WTC11 (cell line): ENCODE measurements around the gene EXOC1L. TPM values are rescaled to one million over a fixed set of nuclear protein-coding genes. Genes with fewer than 3 reads are reported as not detected.

Source experiments
- ATAC-seq: fragments of 200-7000 bp; cut with Tn5 transposase; 2 replicates; pipeline ENCODE4 v1.10.0; 2021; ENCODE audit warnings: mild to moderate bottlenecking, moderate library complexity
- CTCF ChIA-PET: fragments of 300-600 bp; sonication (Branson Sonifier 250); formaldehyde crosslinking; loops from one replicate; lab custom pipeline; 2021; ENCODE audit warnings: antibody characterized with exemption; lab: Charles Lee
- POLR2A ChIA-PET: fragments of 350-600 bp; sonication (Branson Sonifier 250); formaldehyde crosslinking; loops from one replicate; lab custom pipeline; 2021; ENCODE audit warnings: antibody characterized with exemption; lab: Charles Lee
- DNase-seq: peaks from one replicate; pipeline ENCODE4 v3.0.0; 2021; ENCODE audit warnings: low spot score
- H3K27ac Mint-ChIP-seq: 2 replicates; pipeline ENCODE4 v1.8.0; 2021; ENCODE audit warnings: mixed read lengths
- H3K27me3 Mint-ChIP-seq: 2 replicates; pipeline ENCODE4 v1.8.0; 2021; ENCODE audit warnings: low read depth, mild to moderate bottlenecking, moderate library complexity, mixed read lengths
- H3K36me3 Mint-ChIP-seq: 2 replicates; pipeline ENCODE4 v1.8.0; 2021; ENCODE audit warnings: mixed read lengths
- H3K4me1 Mint-ChIP-seq: 2 replicates; pipeline ENCODE4 v1.8.0; 2022; ENCODE audit warnings: mixed read lengths
- H3K4me3 Mint-ChIP-seq: 2 replicates; pipeline ENCODE4 v1.8.0; 2021; ENCODE audit warnings: mild to moderate bottlenecking, moderate library complexity, mixed read lengths
- H3K9me3 Mint-ChIP-seq: 2 replicates; pipeline ENCODE4 v1.8.0; 2021; ENCODE audit warnings: mixed read lengths
- FOXK1 ChIP-seq: sonication (generic); formaldehyde crosslinking; IDR thresholded peaks from 2 replicates; pipeline ENCODE4 v1.8.0; 2022; ENCODE audit warnings: mild to moderate bottlenecking, moderate library complexity, missing genetic modification reagents
- GTF2I ChIP-seq: fragments of 250-450 bp; sonication (Bioruptor Pico); conservative IDR thresholded peaks from 2 replicates; pipeline ENCODE4 v1.4.0; 2021; ENCODE audit warnings: mild to moderate bottlenecking
- MXD4 ChIP-seq: fragments of 250-450 bp; sonication (Bioruptor Pico); IDR thresholded peaks from 2 replicates; pipeline ENCODE4 v1.8.0; 2021; ENCODE audit warnings: mild to moderate bottlenecking, moderate library complexity, borderline replicate concordance
- MYBL2 ChIP-seq: sonication (generic); formaldehyde crosslinking; IDR thresholded peaks from 2 replicates; pipeline ENCODE4 v1.8.1; 2023; ENCODE audit warnings: mild to moderate bottlenecking, moderate library complexity, missing genetic modification reagents
- NR3C1 ChIP-seq: sonication (generic); formaldehyde crosslinking; conservative IDR thresholded peaks from 2 replicates; pipeline ENCODE4 v1.8.1; 2023; ENCODE audit warnings: low read depth, mild to moderate bottlenecking, missing genetic modification reagents
- OVOL2 ChIP-seq: fragments of 250-450 bp; sonication (Bioruptor Pico); IDR thresholded peaks from 2 replicates; pipeline ENCODE4 v1.9.0; 2021; ENCODE audit warnings: mild to moderate bottlenecking, borderline replicate concordance
- RORB ChIP-seq: fragments of 250-450 bp; sonication (Bioruptor Pico); IDR thresholded peaks from 2 replicates; pipeline ENCODE4 v1.9.0; 2021; ENCODE audit warnings: mild to moderate bottlenecking
- TEAD4 ChIP-seq: sonication (generic); formaldehyde crosslinking; IDR thresholded peaks from 2 replicates; pipeline ENCODE4 v1.8.0; 2022; ENCODE audit warnings: mild to moderate bottlenecking, missing genetic modification reagents
- ZNF263 ChIP-seq: sonication (generic); formaldehyde crosslinking; IDR thresholded peaks from 2 replicates; pipeline ENCODE4 v1.8.1; 2022; ENCODE audit warnings: low read depth, mild to moderate bottlenecking, moderate library complexity, missing genetic modification reagents
- ZNF671 ChIP-seq: fragments of 250-450 bp; sonication (Bioruptor Pico); IDR thresholded peaks from 2 replicates; pipeline ENCODE4 v1.8.0; 2021; ENCODE audit warnings: mild to moderate bottlenecking
- total RNA-seq: library from RNA; stranded (reverse); gene quantifications from 3 replicates; pipeline ENCODE4 v1.2.3, GENCODE V29; 2021
- TF ChIP-seq, protein P1 (sequence below): sonication (generic); formaldehyde crosslinking; IDR thresholded peaks from 2 replicates; pipeline ENCODE4 v1.8.1; 2022; ENCODE audit warnings: low read depth, mild to moderate bottlenecking, moderate library complexity, missing genetic modification reagents, borderline replicate concordance
- TF ChIP-seq, protein P2 (sequence below): fragments of 250-450 bp; sonication (Bioruptor Pico); IDR thresholded peaks from 2 replicates; pipeline ENCODE4 v1.9.0; 2021; ENCODE audit warnings: mild to moderate bottlenecking
- TF ChIP-seq, protein P3 (sequence below): sonication (generic); formaldehyde crosslinking; IDR thresholded peaks from 2 replicates; pipeline ENCODE4 v1.8.1; 2023; ENCODE audit warnings: mild to moderate bottlenecking, moderate library complexity, missing genetic modification reagents
- TF ChIP-seq, protein P4 (sequence below): sonication (generic); formaldehyde crosslinking; IDR thresholded peaks from 2 replicates; pipeline ENCODE4 v1.8.0; 2023; ENCODE audit warnings: missing genetic modification reagents
- TF ChIP-seq, protein P5 (sequence below): sonication (generic); formaldehyde crosslinking; IDR thresholded peaks from 2 replicates; pipeline ENCODE4 v1.8.1; 2022; ENCODE audit warnings: mild to moderate bottlenecking, missing genetic modification reagents, moderate library complexity, borderline replicate concordance
- TF ChIP-seq, protein P6 (sequence below): fragments of 250-450 bp; sonication (Bioruptor Pico); IDR thresholded peaks from 2 replicates; pipeline ENCODE4 v1.9.0; 2021; ENCODE audit warnings: mild to moderate bottlenecking
- TF ChIP-seq, protein P7 (sequence below): sonication (generic); formaldehyde crosslinking; IDR thresholded peaks from 2 replicates; pipeline ENCODE4 v1.8.0; 2022; ENCODE audit warnings: mild to moderate bottlenecking, missing genetic modification reagents
- TF ChIP-seq, protein P8 (sequence below): fragments of 250-450 bp; sonication (Bioruptor Pico); IDR thresholded peaks from 2 replicates; pipeline ENCODE4 v1.9.0; 2021; ENCODE audit warnings: moderate library complexity, mild to moderate bottlenecking, inconsistent platforms, borderline replicate concordance

Gene EXOC1L
- total RNA-seq, 1 experiment from 2014 or later, result not detected

DNA sequence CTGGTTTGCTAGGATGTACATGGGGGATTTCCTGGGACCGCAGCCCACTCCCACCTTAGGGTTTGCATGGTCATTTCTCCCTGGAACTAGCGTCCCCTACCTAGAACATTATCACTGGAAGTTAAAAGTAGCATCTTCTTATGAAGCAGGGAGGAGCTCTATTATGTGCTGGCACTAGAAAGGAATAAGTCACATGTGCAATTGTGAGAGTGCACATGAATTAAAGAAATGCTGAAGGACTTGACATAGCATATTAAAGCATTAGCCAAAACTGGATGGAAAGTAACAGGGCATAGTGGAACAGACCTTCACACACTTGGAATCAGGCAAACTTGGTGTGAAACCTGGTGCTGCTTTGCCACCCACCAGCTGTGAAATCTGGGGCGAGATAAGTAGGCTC, 2.7 kb downstream of the EXOC1L start:
- no peak overlapping the region for H3K27ac Mint-ChIP-seq
- ATAC-seq (no peak), DNase-seq (no peak)
- no peaks in the 10 kb centered on the region for H3K36me3 Mint-ChIP-seq
- peaks cover 12% of the 10 kb centered on the region for H3K4me1 Mint-ChIP-seq
- no peaks in the 10 kb centered on the region for H3K9me3 Mint-ChIP-seq
- CTCF ChIA-PET, result interaction anchor here (0.5 to 1.2 kb wide), 2 partner anchors 43 to 402 kb away, joined by 3 read pairs; no protein-coding TSS in a partner anchor
- TF ChIP-seq FOXK1 (CRISPR knock-in tag) (no peak), MYBL2 (CRISPR knock-in tag) (no peak), ZNF671 (no peak), ZNF263 (no peak), NR3C1 (CRISPR knock-in tag) (no peak), GTF2I (no peak), MXD4 (CRISPR knock-in tag) (no peak), TEAD4 (CRISPR knock-in tag) (no peak), RORB (CRISPR knock-in tag) (no peak), OVOL2 (no peak)
- TF ChIP-seq, protein P1, sequence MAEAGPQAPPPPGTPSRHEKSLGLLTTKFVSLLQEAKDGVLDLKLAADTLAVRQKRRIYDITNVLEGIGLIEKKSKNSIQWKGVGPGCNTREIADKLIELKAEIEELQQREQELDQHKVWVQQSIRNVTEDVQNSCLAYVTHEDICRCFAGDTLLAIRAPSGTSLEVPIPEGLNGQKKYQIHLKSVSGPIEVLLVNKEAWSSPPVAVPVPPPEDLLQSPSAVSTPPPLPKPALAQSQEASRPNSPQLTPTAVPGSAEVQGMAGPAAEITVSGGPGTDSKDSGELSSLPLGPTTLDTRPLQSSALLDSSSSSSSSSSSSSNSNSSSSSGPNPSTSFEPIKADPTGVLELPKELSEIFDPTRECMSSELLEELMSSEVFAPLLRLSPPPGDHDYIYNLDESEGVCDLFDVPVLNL (CRISPR knock-in tag), result no peak
- TF ChIP-seq, protein P2, sequence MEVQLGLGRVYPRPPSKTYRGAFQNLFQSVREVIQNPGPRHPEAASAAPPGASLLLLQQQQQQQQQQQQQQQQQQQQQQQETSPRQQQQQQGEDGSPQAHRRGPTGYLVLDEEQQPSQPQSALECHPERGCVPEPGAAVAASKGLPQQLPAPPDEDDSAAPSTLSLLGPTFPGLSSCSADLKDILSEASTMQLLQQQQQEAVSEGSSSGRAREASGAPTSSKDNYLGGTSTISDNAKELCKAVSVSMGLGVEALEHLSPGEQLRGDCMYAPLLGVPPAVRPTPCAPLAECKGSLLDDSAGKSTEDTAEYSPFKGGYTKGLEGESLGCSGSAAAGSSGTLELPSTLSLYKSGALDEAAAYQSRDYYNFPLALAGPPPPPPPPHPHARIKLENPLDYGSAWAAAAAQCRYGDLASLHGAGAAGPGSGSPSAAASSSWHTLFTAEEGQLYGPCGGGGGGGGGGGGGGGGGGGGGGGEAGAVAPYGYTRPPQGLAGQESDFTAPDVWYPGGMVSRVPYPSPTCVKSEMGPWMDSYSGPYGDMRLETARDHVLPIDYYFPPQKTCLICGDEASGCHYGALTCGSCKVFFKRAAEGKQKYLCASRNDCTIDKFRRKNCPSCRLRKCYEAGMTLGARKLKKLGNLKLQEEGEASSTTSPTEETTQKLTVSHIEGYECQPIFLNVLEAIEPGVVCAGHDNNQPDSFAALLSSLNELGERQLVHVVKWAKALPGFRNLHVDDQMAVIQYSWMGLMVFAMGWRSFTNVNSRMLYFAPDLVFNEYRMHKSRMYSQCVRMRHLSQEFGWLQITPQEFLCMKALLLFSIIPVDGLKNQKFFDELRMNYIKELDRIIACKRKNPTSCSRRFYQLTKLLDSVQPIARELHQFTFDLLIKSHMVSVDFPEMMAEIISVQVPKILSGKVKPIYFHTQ, result no peak
- TF ChIP-seq, protein P3, sequence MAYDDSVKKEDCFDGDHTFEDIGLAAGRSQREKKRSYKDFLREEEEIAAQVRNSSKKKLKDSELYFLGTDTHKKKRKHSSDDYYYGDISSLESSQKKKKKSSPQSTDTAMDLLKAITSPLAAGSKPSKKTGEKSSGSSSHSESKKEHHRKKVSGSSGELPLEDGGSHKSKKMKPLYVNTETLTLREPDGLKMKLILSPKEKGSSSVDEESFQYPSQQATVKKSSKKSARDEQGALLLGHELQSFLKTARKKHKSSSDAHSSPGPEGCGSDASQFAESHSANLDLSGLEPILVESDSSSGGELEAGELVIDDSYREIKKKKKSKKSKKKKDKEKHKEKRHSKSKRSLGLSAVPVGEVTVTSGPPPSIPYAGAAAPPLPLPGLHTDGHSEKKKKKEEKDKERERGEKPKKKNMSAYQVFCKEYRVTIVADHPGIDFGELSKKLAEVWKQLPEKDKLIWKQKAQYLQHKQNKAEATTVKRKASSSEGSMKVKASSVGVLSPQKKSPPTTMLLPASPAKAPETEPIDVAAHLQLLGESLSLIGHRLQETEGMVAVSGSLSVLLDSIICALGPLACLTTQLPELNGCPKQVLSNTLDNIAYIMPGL (CRISPR knock-in tag), result no peak
- TF ChIP-seq, protein P4, sequence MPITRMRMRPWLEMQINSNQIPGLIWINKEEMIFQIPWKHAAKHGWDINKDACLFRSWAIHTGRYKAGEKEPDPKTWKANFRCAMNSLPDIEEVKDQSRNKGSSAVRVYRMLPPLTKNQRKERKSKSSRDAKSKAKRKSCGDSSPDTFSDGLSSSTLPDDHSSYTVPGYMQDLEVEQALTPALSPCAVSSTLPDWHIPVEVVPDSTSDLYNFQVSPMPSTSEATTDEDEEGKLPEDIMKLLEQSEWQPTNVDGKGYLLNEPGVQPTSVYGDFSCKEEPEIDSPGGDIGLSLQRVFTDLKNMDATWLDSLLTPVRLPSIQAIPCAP (CRISPR knock-in tag), result no peak
- TF ChIP-seq, protein P5, sequence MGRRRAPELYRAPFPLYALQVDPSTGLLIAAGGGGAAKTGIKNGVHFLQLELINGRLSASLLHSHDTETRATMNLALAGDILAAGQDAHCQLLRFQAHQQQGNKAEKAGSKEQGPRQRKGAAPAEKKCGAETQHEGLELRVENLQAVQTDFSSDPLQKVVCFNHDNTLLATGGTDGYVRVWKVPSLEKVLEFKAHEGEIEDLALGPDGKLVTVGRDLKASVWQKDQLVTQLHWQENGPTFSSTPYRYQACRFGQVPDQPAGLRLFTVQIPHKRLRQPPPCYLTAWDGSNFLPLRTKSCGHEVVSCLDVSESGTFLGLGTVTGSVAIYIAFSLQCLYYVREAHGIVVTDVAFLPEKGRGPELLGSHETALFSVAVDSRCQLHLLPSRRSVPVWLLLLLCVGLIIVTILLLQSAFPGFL (CRISPR knock-in tag), result no peak
- TF ChIP-seq, protein P6, sequence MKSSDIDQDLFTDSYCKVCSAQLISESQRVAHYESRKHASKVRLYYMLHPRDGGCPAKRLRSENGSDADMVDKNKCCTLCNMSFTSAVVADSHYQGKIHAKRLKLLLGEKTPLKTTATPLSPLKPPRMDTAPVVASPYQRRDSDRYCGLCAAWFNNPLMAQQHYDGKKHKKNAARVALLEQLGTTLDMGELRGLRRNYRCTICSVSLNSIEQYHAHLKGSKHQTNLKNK (CRISPR knock-in tag), result no peak
- TF ChIP-seq, protein P7, sequence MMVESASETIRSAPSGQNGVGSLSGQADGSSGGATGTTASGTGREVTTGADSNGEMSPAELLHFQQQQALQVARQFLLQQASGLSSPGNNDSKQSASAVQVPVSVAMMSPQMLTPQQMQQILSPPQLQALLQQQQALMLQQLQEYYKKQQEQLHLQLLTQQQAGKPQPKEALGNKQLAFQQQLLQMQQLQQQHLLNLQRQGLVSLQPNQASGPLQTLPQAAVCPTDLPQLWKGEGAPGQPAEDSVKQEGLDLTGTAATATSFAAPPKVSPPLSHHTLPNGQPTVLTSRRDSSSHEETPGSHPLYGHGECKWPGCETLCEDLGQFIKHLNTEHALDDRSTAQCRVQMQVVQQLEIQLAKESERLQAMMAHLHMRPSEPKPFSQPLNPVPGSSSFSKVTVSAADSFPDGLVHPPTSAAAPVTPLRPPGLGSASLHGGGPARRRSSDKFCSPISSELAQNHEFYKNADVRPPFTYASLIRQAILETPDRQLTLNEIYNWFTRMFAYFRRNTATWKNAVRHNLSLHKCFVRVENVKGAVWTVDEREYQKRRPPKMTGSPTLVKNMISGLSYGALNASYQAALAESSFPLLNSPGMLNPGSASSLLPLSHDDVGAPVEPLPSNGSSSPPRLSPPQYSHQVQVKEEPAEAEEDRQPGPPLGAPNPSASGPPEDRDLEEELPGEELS (CRISPR knock-in tag), result no peak
- TF ChIP-seq, protein P8, sequence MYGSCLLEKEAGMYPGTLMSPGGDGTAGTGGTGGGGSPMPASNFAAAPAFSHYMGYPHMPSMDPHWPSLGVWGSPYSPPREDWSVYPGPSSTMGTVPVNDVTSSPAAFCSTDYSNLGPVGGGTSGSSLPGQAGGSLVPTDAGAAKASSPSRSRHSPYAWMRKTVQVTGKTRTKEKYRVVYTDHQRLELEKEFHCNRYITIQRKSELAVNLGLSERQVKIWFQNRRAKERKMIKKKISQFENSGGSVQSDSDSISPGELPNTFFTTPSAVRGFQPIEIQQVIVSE (CRISPR knock-in tag), result no peak
- no peak overlapping the region for H3K4me3 Mint-ChIP-seq
- no peaks in the 10 kb centered on the region; the same call in 1 of the 2 replicates for H3K27me3 Mint-ChIP-seq
- POLR2A ChIA-PET, result no interaction called here
